Spleen (tissue), 11 donors: ENCODE data around the gene PALLD. TPM values are rescaled to one million over a fixed set of nuclear protein-coding genes. Genes with fewer than 3 reads are reported as not detected.

Source experiments
- DNase-seq: peaks from one replicate; pipeline ENCODE4 v3.0.0-alpha.2; 2020
- H3K27ac ChIP-seq, 8 donors: fragments of 200-600 bp; sonication (generic) in 7 of 8; 1 replicate in 4 of 8; 2 replicates in 4 of 8; pipeline versions ENCODE4 v1.5.0 to v1.8.0; 2016 to 2021; ENCODE audit warnings: inconsistent platforms in 4 of 8, mild to moderate bottlenecking in 4 of 8, moderate library complexity in 1 of 8
- H3K27me3 ChIP-seq, 7 donors: fragments of 200-600 bp; sonication (generic) in 6 of 7; replicated peaks in 1 of 7; 1 replicate in 4 of 7; 2 replicates in 3 of 7; pipeline versions ENCODE4 v1.5.0 to v1.8.0; 2016 to 2021; ENCODE audit warnings: inconsistent platforms in 3 of 7, mild to moderate bottlenecking in 1 of 7
- H3K36me3 ChIP-seq, 6 donors: fragments of 200-600 bp; sonication (generic) in 5 of 6; 1 replicate in 4 of 6; 2 replicates in 2 of 6; pipeline versions ENCODE4 v1.5.0 to v1.8.0; 2016 to 2021; ENCODE audit warnings: inconsistent platforms in 2 of 6
- H3K4me1 ChIP-seq, 6 donors: fragments of 200-600 bp; sonication (generic) in 5 of 6; 1 replicate in 3 of 6; 2 replicates in 3 of 6; pipeline versions ENCODE4 v1.5.0 to v1.8.0; 2016 to 2021; ENCODE audit warnings: inconsistent platforms in 3 of 6
- H3K4me3 ChIP-seq, 8 donors: fragments of 200-600 bp; sonication (generic) in 7 of 8; 1 replicate in 4 of 8; 2 replicates in 4 of 8; pipeline versions ENCODE4 v1.5.0 to v1.8.0; 2016 to 2021; ENCODE audit warnings: inconsistent platforms in 4 of 8, mild to moderate bottlenecking in 4 of 8, moderate library complexity in 2 of 8
- H3K9me3 ChIP-seq, 8 donors: fragments of 200-600 bp; sonication (generic) in 7 of 8; 1 replicate in 4 of 8; 2 replicates in 4 of 8; pipeline versions ENCODE4 v1.5.0 to v1.8.0; 2016 to 2021; ENCODE audit warnings: inconsistent platforms in 4 of 8
- CTCF ChIP-seq, 11 experiments: fragments of 200-600 bp in 7 of 11; fragments of 450-650 bp in 4 of 11; sonication (generic) in 4 of 11; IDR thresholded peaks in 8 of 11; conservative IDR thresholded peaks in 3 of 11; 1 replicate in 7 of 11; 2 replicates in 4 of 11; pipeline versions ENCODE4 v1.4.0 to v1.8.0; 2016 to 2021; ENCODE audit warnings: antibody characterized with exemption in 11 of 11, inconsistent platforms in 4 of 11, mild to moderate bottlenecking in 1 of 11
- POLR2A ChIP-seq, 3 donors: fragments of 450-650 bp; IDR thresholded peaks; one replicate each; pipeline ENCODE4 v1.5.1; 2017; ENCODE audit warnings: antibody characterized with exemption in 3 of 3, mild to moderate bottlenecking in 1 of 3
- POLR2AphosphoS5 ChIP-seq, 3 donors: sonication (generic); formaldehyde crosslinking; IDR thresholded peaks; one replicate each; pipeline ENCODE4 v1.5.1; 2017; ENCODE audit warnings: antibody characterized with exemption in 3 of 3
- WGBS, 5 donors: extraction: QIAGEN DNeasy Blood & Tissue Kit in 3 of 5; methylation state at CpG; one replicate each; pipeline versions ENCODE4 v1.1.5 to v1.1.7; 2013 to 2018; 5-methylcytosine and 5-hydroxymethylcytosine counted together
- intact Hi-C: fragments of 100-400 bp; cut with DNase I; formaldehyde crosslinking; loops from one replicate; pipeline ENCODE4 v1.15.0; 2023; ENCODE audit warnings: low total_unique reads
- polyA plus RNA-seq, 3 donors: library from polyadenylated mRNA; stranded (reverse); fragments of 200-250 nt; gene quantifications; one replicate each; pipeline ENCODE4 v1.2.1, GENCODE V29; 2013
- total RNA-seq, 7 donors: library from RNA; depleted of rRNA in 3 of 7; stranded (reverse); fragments of >200 nt in 3 of 7; fragmentation: NEBNext Ultra II Directional in 4 of 7; extraction: Animal tissue kit (Norgen Biotek cat#: 25700) in 4 of 7; gene quantifications; one replicate each; pipeline versions ENCODE4 v1.1.0 to v1.2.1, GENCODE V29; 2016 to 2021
- donor health status: healthy with polysubstance abuse.
- donor health status: DM: no; HTN: no; CAD: no; lungs with moderate emphysema.
- donor health status: DM: no; HTN: no; CAD: no.
- donor health status: Bipolar disorder and iron deficiency.
- donor health status: healthy.
- donor health status: DM: no; HTN: no; CAD: no.
- donor health status: DM: yes; HTN: yes; CAD: no.

The PALLD gene
- total and polyA plus RNA-seq, 10 donors: 24.3 to 228 (median 142) TPM

- Histone ChIP-seq H3K27me3 (no peaks in the 10 kb centered on the region), H3K36me3 (no peaks in the 10 kb centered on the region), H3K27ac (peak overlapping the region in 7 of 8 donors; percentile 6 to 66 (median 56)), H3K9me3 (no peaks in the 10 kb centered on the region), H3K4me3 (no peak overlapping the region), H3K4me1 (peaks cover 0 to 32% (median 0%) of the 10 kb centered on the region in 6 donors)
- no peak for DNase-seq
- TF ChIP-seq POLR2AphosphoS5 (IDR thresholded peaks at IDR 0.05) (no peak), CTCF (IDR thresholded peaks at IDR 0.05 in 8 of 11, conservative IDR thresholded peaks at IDR 0.05 in 3 of 11) (no peak)
- intact Hi-C loops: no loop called here
- WGBS, 5 donors: 57 to 80% (median 69%) methylated on average over 3 of the region's 3 CpGs
Measured at GRCh38 chr4:168735735-168736134, 238.9 kb downstream of the PALLD start.

GRCh38 chr4:168736860-168737805, 240.3 kb downstream of the PALLD start:
- no peak for DNase-seq
- 72 to 81% (median 76%) methylated on average over 7 of the region's 7 CpGs for WGBS, 5 donors
- Histone ChIP-seq H3K4me1 (peaks cover 0 to 22% (median 2%) of the 10 kb centered on the region in 6 donors), H3K36me3 (no peaks in the 10 kb centered on the region), H3K27ac (peak overlapping the region in 6 of 8 donors; percentile 10 to 66 (median 49)), H3K4me3 (no peak overlapping the region), H3K27me3 (no peaks in the 10 kb centered on the region), H3K9me3 (no peaks in the 10 kb centered on the region)
- intact Hi-C loops: no loop called here
- TF ChIP-seq POLR2AphosphoS5 (IDR thresholded peaks at IDR 0.05) (no peak), CTCF (IDR thresholded peaks at IDR 0.05 in 8 of 11, conservative IDR thresholded peaks at IDR 0.05 in 3 of 11) (no peak), POLR2A (IDR thresholded peaks at IDR 0.05) (no peak)

GRCh38 chr4:168737806-168738172, 240.9 kb downstream of the PALLD start:
- no peaks in the 10 kb centered on the region for H3K36me3 ChIP-seq
- no peak overlapping the region for H3K4me3 ChIP-seq
- TF ChIP-seq POLR2AphosphoS5 (IDR thresholded peaks at IDR 0.05) (no peak), CTCF (IDR thresholded peaks at IDR 0.05 in 8 of 11, conservative IDR thresholded peaks at IDR 0.05 in 3 of 11) (no peak), POLR2A (IDR thresholded peaks at IDR 0.05) (no peak)
- H3K4me1 ChIP-seq: peaks cover 0 to 21% (median 3%) of the 10 kb centered on the region in 6 donors
- H3K27me3 ChIP-seq: no peaks in the 10 kb centered on the region
- intact Hi-C loops: no loop called here
- peak overlapping the region in 5 of 8 donors; percentile 10 to 66 (median 35) for H3K27ac ChIP-seq
- WGBS, 5 donors: 81 to 93% (median 87%) methylated on average over 4 of the region's 4 CpGs
- DNase-seq: no peak
- no peaks in the 10 kb centered on the region for H3K9me3 ChIP-seq

GRCh38 chr4:168739886-168740285, 243.0 kb downstream of the PALLD start:
- no peaks in the 10 kb centered on the region for H3K9me3 ChIP-seq
- H3K36me3 ChIP-seq: no peaks in the 10 kb centered on the region
- H3K27ac ChIP-seq: peak overlapping the region in 5 of 8 donors; percentile 13 to 65 (median 55)
- H3K27me3 ChIP-seq: no peaks in the 10 kb centered on the region
- H3K4me3 ChIP-seq: no peak overlapping the region
- intact Hi-C loops: no loop called here
- DNase-seq: no peak
- TF ChIP-seq CTCF (IDR thresholded peaks at IDR 0.05 in 8 of 11, conservative IDR thresholded peaks at IDR 0.05 in 3 of 11): no peak
- TF ChIP-seq POLR2AphosphoS5 (IDR thresholded peaks at IDR 0.05): no peak
- TF ChIP-seq POLR2A (IDR thresholded peaks at IDR 0.05): no peak
- H3K4me1 ChIP-seq: peaks cover 0 to 21% (median 3%) of the 10 kb centered on the region in 6 donors
- WGBS, 5 donors: 23 to 46% (median 39%) methylated on average over 2 of the region's 2 CpGs
